PFSK-1 (cell line): ENCODE measurements around the gene CTNNBL1.

Source experiments
- FOXP2 ChIP-seq: optimal IDR thresholded peaks from 2 replicates; pipeline ENCODE3; 2011; ENCODE audit warnings: borderline replicate concordance, control low read depth, inconsistent platforms; ENCODE audit not compliant: insufficient read depth; ENCODE audit errors: extremely low read length, extremely low read depth
- POLR2AphosphoS5 ChIP-seq: IDR thresholded peaks from 2 replicates; pipeline ENCODE4 v1.6.1; 2012; ENCODE audit warnings: low read depth, mild to moderate bottlenecking, control low read depth, low read length, moderate library complexity
- REST ChIP-seq, 2 experiments: IDR thresholded peaks; 2 replicates each; pipeline versions ENCODE4 v1.6.1 to v1.8.0; 2011 to 2012; ENCODE audit warnings: low read depth in 2 of 2, low read length in 2 of 2, control low read depth in 1 of 2, inconsistent platforms in 1 of 2, mild to moderate bottlenecking in 1 of 2, moderate library complexity in 1 of 2; ENCODE audit not compliant: insufficient read depth in 1 of 2
- SIN3A ChIP-seq: IDR thresholded peaks from 2 replicates; pipeline ENCODE4 v1.6.1; 2012; ENCODE audit warnings: mild to moderate bottlenecking, low read length, moderate library complexity, borderline replicate concordance; ENCODE audit not compliant: insufficient read depth
- TAF1 ChIP-seq: IDR thresholded peaks from 2 replicates; pipeline ENCODE4 v1.6.1; 2012; ENCODE audit warnings: low read length, control low read depth, borderline replicate concordance; ENCODE audit not compliant: insufficient read depth

CTNNBL1 gene

GRCh38 chr20:37704955-37705354 is 11.1 kb downstream of the CTNNBL1 start:
- TF ChIP-seq POLR2AphosphoS5: no peak
- no peak for TF ChIP-seq REST (IDR thresholded peaks at IDR 0.05; ENCODE audit: insufficient read depth in 1 of 2, low read depth in 2 of 2, low read length in 2 of 2)
- no peak for TF ChIP-seq SIN3A
- no peak for TF ChIP-seq TAF1
- no peak for TF ChIP-seq FOXP2

- no peak for TF ChIP-seq REST (IDR thresholded peaks at IDR 0.05; ENCODE audit: insufficient read depth in 1 of 2, low read depth in 2 of 2, low read length in 2 of 2)
- no peak for TF ChIP-seq FOXP2
- no peak for TF ChIP-seq TAF1
- TF ChIP-seq POLR2AphosphoS5: no peak
- no peak for TF ChIP-seq SIN3A
Observed at GRCh38 chr20:37706298-37706697, 12.5 kb downstream of the CTNNBL1 start.

GRCh38 chr20:37711001-37711400 is 17.2 kb downstream of the CTNNBL1 start:
- TF ChIP-seq POLR2AphosphoS5 (no peak), REST (IDR thresholded peaks at IDR 0.05; ENCODE audit: insufficient read depth in 1 of 2, low read depth in 2 of 2, low read length in 2 of 2) (no peak), TAF1 (no peak), SIN3A (no peak), FOXP2 (no peak)

- TF ChIP-seq FOXP2 (no peak), TAF1 (no peak), POLR2AphosphoS5 (no peak), SIN3A (no peak), REST (IDR thresholded peaks at IDR 0.05; ENCODE audit: insufficient read depth in 1 of 2, low read depth in 2 of 2, low read length in 2 of 2) (no peak)
Observed at GRCh38 chr20:37711994-37712964, 18.4 kb downstream of the CTNNBL1 start.
